ENCODE data around the gene HBG1. TPM values are rescaled to one million over a fixed set of nuclear protein-coding genes. Genes with fewer than 3 reads are reported as not detected.
"Not testable (repeated sequence)": the region's sequence is repeated elsewhere in the genome, so short reads cannot be mapped to it uniquely, and the experiment has no call there.

The HBG1 gene
- total RNA-seq: not detected in 2 replicates

GRCh38 chr11:5249807-5250396 lies at the start of gene HBG1:
Gene HBG1, minus strand, starts transcription at chr11:5249857. Its CDS starts 53 bp downstream, at chr11:5249804.
- H3K27ac Mint-ChIP-seq; H3K27me3 Mint-ChIP-seq; H3K4me1 Mint-ChIP-seq; H3K9me3 Mint-ChIP-seq; H3K4me3 Mint-ChIP-seq; ATAC-seq (ENCODE audit: low read depth); DNase-seq; POLR2A ChIA-PET; H3K36me3 Mint-ChIP-seq (ENCODE audit: low read depth); CTCF ChIA-PET; intact Hi-C loops (cut with micrococcal nuclease): not testable (repeated sequence)

GRCh38 chr11:5298451-5298850 lies 48.8 kb upstream of the HBG1 start:
- ChIA-PET POLR2A (no interaction called here), CTCF (no interaction called here)
- intact Hi-C loops (cut with micrococcal nuclease): no loop called here
- TF ChIP-seq, protein P1, sequence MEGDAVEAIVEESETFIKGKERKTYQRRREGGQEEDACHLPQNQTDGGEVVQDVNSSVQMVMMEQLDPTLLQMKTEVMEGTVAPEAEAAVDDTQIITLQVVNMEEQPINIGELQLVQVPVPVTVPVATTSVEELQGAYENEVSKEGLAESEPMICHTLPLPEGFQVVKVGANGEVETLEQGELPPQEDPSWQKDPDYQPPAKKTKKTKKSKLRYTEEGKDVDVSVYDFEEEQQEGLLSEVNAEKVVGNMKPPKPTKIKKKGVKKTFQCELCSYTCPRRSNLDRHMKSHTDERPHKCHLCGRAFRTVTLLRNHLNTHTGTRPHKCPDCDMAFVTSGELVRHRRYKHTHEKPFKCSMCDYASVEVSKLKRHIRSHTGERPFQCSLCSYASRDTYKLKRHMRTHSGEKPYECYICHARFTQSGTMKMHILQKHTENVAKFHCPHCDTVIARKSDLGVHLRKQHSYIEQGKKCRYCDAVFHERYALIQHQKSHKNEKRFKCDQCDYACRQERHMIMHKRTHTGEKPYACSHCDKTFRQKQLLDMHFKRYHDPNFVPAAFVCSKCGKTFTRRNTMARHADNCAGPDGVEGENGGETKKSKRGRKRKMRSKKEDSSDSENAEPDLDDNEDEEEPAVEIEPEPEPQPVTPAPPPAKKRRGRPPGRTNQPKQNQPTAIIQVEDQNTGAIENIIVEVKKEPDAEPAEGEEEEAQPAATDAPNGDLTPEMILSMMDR (IDR thresholded peaks at IDR 0.05): no peak
- H3K4me3 Mint-ChIP-seq: no peak overlapping the region
- no peaks in the 10 kb centered on the region for H3K9me3 Mint-ChIP-seq
- no peaks in the 10 kb centered on the region for H3K36me3 Mint-ChIP-seq (ENCODE audit: low read depth)
- no peaks in the 10 kb centered on the region for H3K4me1 Mint-ChIP-seq
- DNase-seq (no peak), ATAC-seq (ENCODE audit: low read depth) (no peak)
- no peak overlapping the region for H3K27ac Mint-ChIP-seq
- peaks cover 9% of the 10 kb centered on the region for H3K27me3 Mint-ChIP-seq

GRCh38 chr11:5297721-5298323 lies 48.2 kb upstream of the HBG1 start:
- CTCF ChIA-PET: no interaction called here
- H3K4me1 Mint-ChIP-seq: no peaks in the 10 kb centered on the region
- H3K9me3 Mint-ChIP-seq: no peaks in the 10 kb centered on the region
- DNase-seq (no peak), ATAC-seq (ENCODE audit: low read depth) (no peak)
- no peak overlapping the region for H3K4me3 Mint-ChIP-seq
- H3K27me3 Mint-ChIP-seq: peaks cover 9% of the 10 kb centered on the region
- intact Hi-C loops (cut with micrococcal nuclease): no loop called here
- POLR2A ChIA-PET: no interaction called here
- no peaks in the 10 kb centered on the region for H3K36me3 Mint-ChIP-seq (ENCODE audit: low read depth)
- TF ChIP-seq, protein P1 (IDR thresholded peaks at IDR 0.05): no peak
- H3K27ac Mint-ChIP-seq: no peak overlapping the region

DNA sequence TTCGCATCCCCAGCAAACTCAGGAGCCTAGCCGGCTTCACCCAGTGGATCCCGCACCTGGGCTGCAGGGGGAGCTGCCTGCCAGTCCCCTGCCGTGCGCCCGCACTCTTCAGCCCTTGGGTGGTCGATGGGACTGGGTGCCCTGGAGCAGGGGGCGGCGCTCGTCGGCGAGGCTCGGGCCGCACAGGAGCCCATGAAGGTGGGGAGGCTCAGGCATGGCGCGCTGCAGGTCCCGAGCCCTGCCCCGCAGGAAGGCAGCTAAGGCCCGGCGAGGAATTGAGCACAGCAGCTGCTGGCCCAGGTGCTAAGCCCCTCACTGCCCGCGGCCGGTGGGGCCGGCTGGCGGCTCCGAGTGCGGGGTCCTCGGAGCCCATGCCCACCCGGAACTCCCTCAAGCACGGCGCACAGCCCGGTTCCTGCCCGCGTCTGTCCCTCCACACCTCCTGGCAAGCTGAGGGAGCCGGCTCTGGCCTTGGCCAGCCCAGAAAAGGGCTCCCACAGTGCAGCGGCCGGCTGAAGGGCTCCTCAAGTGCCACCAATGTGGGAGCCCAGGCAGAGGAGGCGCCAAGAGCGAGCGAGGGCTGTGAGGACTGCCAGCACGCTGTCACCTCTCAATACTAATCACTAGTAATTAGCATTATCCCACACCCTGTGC lies 44.8 kb upstream of the HBG1 start:
- ATAC-seq (ENCODE audit: low read depth); intact Hi-C loops (cut with micrococcal nuclease); H3K9me3 Mint-ChIP-seq; H3K27me3 Mint-ChIP-seq; H3K27ac Mint-ChIP-seq; H3K4me1 Mint-ChIP-seq; H3K36me3 Mint-ChIP-seq (ENCODE audit: low read depth); DNase-seq; POLR2A ChIA-PET; CTCF ChIA-PET; H3K4me3 Mint-ChIP-seq: not testable (repeated sequence)

- no peak for DNase-seq
- ChIA-PET CTCF (no interaction called here), POLR2A (no interaction called here)
- Mint-ChIP-seq H3K4me3 (no peak overlapping the region), H3K9me3 (no peaks in the 10 kb centered on the region), H3K36me3 (ENCODE audit: low read depth) (no peaks in the 10 kb centered on the region), H3K4me1 (no peaks in the 10 kb centered on the region), H3K27ac (no peak overlapping the region), H3K27me3 (peaks cover 9% of the 10 kb centered on the region)
- intact Hi-C loops (cut with micrococcal nuclease): no loop called here
- ATAC-seq (ENCODE audit: low read depth): no peak
- TF ChIP-seq, protein P1 (IDR thresholded peaks at IDR 0.05): no peak
Measured at GRCh38 chr11:5293028-5293427, 43.4 kb upstream of the HBG1 start.

GRCh38 chr11:5291207-5291838 lies 41.7 kb upstream of the HBG1 start:
- Mint-ChIP-seq H3K36me3 (ENCODE audit: low read depth) (no peaks in the 10 kb centered on the region), H3K27me3 (no peaks in the 10 kb centered on the region), H3K4me3 (no peak overlapping the region), H3K4me1 (no peaks in the 10 kb centered on the region), H3K27ac (no peak overlapping the region), H3K9me3 (no peaks in the 10 kb centered on the region)
- DNase-seq: no peak
- ChIA-PET POLR2A (no interaction called here), CTCF (no interaction called here)
- ATAC-seq (ENCODE audit: low read depth): no peak
- TF ChIP-seq, protein P1 (IDR thresholded peaks at IDR 0.05): no peak
- intact Hi-C loops (cut with micrococcal nuclease): no loop called here
